ENCODE data around the gene ALOXE3.
A peak's percentile ranks its signal among the peaks of the same experiment; 100 is the strongest.

The ALOXE3 gene

DNA sequence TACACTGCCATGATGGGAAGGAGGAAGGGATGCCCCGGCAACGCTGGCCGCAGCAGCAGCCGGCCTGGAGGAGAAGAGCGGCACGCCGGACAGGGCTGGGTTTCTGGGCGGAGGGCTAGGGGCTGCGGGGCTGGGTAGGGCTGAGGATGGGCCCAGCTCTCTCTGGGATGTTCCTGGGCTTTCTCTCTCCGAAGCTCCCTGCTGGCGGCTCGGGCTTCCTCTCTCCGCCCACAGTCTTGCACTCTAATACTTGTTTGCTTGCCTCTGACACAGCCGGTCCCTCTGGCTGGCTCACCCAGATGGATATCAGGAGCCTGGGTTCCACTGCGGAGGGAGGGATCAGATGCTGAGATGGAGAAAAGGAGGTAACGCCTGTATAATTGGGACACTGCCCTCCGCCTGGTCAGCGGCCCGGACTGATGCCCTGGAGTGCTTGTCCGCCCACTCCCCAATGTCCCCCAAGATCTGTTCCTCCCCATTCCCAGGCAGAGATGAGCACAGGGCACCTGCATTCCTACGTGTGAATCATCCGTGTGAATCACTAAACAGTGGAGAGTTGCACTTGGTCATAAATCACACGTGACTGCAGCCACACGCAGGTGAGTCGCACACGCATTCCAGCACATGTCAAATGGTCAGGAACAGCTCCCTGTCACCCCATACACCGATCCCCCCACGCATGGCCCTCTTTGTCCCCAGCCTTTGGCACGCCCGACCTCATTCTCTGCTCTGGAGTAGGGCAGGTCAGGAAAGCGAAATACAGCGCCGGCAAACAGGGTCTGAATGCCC lies at the start of gene ALOXE3:
Gene ALOXE3 (minus strand): TSS at position 535 of the 789 bp plus-strand sequence. CDS start 524 bp downstream, at position 11.
- no peak for DNase-seq

DNA sequence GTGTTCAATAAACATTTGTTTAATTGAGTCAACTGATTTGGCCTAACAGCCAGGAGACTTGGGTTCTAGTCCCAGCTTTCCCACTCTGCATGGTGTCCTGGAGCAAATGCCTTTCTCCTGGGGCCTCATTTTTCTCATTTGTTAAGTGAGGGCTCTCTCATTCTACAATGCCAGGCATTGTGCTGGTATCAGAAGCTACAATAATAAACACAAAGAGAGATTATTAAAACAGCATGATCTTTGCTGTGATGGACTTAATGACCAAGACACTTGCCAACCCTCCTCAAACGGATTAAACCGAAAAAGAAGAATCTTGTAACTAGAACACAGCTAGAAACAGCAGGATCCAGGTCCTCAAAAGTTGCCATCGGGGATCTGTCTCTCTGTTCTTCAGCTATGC lies 49.2 kb upstream of the ALOXE3 start:
- no peak for DNase-seq

DNA sequence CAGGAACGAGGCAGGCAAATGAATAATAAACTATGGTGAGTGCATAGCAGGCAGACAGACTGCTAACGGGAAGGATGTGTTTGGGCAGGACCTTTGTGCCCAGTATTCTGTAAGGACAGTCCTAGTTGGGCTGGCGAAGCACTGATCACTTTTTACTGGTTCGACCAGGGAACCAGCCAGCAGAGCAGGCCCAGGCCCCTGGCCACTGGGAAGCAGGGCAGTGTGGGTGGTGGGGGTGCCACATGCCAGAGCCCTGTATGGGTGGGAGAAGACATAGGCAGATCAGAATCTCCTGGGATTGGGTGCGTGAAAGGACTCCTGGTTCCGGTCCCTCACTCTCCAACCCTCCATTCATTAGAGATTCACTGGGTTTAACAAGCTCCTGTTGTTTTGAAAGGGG lies 48.4 kb upstream of the ALOXE3 start:
- no peak for DNase-seq

DNA sequence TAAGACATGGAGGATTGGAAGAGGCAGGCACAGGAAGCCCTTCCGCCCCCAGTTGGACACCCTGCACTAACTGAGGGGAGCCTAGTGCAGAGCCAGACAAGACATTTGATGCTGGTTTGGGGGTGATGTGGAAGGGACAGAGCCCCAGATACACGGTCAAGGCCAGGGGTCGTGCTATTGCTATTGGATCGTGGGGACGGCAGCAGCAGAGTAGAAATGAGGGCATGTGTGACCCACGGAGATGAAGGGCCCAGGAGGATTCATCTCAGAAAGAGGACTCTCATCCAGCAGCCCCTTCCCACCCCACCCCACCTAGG lies 46.5 kb upstream of the ALOXE3 start:
- no peak for DNase-seq

DNA sequence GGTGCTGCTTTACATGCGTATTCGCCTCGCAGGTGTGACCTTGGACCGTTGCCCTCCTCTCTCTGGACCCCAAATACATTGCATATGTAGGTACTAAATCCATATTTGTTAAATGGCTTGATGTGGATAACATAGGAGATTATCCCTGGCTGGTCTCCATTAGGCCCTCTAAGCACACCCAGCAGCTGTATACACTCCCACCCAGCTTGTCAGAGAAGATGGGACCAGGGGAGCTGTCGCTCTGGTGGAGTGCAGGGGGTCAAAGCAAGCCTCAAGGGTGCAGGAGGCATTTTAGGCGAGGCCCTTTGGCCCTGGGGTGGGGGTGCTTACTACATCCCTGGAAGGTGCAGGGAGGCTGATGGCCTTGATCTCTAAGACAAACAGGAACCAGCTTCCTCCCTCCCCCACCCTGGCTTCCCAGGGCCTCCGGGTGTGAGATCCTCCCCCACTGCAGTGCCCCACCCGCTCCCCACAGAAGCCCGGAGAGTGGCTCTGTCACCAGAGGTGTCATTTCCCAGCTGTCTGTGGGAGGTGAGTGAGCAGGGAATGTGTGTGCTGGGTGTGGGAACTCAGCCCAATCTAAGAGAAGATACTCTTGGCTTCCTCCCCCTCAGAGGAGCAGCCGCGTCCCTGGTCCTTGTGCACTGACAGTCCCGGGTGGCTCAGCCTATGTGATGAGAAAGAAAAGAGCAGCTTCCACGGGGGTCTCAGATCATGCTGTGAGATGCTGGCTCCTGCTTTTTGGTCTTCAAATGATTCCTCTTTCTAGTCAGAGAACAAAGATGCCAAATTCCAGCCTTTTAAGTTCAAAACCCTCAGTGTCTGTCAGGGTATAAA lies 45.9 kb upstream of the ALOXE3 start:
- peak; percentile 75 for DNase-seq

DNA sequence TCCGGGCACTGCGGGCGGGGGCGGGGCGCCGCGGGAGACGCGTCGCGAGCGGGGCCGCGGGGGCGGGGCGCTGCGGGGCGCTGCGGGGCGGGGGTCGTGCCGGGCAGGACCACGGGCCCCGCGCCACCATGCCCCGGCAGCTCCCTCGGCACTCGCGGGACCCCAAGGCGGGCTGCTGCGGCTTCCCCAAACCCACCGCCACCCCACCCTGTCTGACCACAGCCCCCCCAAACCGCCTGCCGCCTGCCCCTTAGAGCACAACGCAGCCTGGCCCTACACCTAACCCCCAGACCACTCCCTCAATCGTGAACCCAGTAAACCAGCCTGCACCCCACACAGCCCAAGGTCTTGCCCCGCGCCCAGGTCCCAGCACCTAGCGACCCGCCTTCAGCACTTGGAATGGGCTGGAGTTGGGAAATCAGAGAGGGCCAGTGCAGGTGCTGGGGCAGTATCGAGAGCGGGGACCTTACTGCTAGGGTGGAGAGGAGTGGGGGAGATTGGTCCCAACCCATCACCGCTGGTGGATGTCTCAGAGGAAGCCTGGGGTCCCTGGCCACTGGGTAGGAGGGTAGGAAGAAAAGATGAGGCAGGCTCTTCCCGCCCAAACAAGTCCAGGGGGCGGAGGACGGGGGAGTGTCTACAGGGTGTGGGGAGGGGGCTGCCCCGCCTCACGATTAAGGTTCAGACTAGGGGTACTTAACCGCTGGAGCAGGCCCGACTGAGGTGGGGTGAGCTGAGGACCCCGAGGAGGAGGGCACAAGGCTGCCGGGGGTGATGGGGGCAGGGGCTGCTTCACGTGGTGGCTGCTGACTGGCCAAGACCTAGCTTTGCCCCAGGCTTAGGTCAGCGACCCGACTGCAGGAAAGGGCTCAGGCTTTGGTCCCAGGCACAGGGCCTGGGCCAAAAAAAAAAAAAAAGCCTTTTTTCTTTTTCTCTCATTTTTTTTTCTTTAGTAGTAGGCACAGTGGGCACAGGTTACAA lies 45.0 kb upstream of the ALOXE3 start:
- DNase-seq: no peak

DNA sequence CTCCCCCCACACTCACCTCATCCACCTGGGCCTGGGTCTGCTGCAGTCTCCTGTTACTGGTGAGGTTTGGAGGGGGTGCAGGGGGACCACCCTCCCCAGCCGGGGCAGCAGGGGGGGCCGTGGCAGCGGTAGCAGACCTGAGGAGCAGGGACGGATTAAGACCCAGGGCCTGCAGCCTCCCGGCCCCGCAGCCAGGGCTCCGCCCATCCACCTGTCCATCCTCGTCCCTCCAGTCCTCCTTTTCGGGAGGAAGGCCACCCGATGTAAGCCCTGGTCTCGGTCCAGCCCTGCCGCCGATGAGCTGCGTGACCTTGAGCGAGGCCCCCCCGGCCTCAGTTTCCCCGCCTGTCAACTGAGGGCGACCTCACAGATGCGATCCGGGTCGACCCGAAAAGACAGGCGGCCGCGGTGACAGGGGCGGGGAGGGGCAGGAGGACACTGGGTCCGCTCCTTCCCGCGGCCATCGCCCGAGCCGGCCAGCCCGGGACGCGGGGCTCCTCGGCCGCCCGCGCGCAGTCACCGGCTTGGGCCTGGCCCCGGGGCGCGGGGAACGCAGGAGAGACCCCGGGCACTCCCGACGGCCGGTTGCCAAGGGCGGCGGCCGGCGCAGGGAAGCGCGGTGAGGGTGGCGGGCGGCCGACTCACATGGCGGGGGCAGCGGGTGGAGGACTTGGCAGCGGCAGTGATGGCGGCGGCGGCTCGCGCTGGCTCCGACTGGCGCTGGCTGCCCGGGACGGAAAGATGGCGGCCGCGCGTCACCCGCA lies 44.1 kb upstream of the ALOXE3 start, which contains the start of gene VAMP2:
Gene VAMP2 (minus strand): TSS at position 716 of the 764 bp plus-strand sequence. CDS start 69 bp downstream, at position 647.
- peak; percentile 84 for DNase-seq

DNA sequence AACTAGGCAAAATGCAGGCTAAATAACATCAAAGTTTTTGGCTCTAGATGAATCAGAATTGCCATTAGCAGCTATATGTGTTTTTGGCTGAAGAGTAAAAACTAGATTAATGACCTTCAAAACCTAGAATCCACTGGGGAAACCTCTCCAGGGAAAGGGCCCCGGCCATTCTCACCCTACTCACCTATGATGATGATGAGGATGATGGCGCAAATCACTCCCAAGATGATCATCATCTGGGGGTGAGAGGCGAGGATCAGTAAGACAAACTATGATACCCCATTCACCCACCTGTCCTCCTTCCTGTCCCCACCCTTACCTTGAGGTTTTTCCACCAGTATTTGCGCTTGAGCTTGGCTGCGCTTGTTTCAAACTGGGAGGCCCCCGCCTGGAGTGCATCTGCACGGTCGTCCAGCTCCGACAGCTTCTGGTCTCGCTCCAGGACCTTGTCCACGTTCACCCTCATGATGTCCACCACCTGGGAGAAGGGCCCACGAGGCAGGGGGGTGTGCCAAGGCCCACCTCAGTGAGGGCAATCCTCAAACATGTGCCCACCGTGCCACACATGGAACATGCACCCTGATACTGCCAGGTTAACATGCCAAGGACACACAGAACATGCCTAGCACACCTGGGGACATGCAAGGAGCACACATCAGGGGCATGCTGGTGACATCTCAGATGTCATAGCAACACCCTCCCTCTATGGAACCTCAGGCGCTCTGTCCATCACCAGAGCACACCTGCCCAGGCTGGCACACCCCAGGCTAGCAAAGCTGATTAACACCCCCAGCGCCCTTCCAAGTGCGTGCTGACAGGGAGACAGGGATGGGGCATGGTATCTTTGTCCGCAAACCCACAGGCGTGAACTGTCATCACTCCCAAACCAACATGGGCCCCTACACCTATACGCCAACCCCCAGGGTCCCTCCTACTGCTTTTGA lies 43.2 kb upstream of the ALOXE3 start:
- no peak for DNase-seq

DNA sequence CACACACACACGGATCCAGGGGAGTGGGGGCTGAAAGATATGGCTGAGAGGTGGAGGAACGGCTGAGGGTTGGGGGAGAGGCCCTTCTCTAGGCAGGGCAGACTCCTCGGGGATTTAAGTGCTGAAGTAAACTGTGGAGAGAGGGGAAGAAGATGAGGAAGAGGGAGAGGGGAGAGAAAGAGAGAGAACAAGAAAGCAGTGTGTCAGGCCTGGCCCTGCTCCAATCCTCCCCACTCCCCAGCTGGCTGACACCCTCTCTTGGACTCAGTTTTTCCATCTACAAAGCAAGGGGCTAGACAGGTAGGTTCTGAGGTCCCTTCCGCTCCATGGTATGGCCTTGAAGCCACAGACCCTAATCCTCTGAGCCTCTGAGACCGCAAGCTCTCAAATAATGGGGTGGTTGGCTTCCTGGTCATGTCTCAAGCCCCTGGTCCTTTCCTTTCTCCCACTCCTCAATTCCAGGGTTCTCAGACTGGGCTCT lies 42.5 kb upstream of the ALOXE3 start:
- DNase-seq: no peak

DNA sequence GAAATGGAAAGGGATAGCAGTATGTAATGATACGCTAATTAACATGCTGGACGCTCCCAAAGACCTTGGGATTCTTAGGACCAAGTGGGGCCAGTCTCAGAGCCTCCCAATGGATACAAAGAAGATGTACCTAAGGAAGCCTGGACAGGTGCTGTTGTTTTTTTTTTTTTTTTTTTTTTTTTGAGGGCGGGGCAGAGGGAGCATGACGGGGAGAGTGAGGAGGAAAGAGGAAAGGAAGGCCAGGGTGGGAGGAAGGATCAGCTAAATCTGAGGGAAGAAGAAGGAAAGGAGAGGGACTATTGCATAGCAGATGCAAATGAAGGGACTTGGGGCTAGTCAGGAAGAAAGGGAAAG lies 41.9 kb upstream of the ALOXE3 start:
- DNase-seq: no peak

DNA sequence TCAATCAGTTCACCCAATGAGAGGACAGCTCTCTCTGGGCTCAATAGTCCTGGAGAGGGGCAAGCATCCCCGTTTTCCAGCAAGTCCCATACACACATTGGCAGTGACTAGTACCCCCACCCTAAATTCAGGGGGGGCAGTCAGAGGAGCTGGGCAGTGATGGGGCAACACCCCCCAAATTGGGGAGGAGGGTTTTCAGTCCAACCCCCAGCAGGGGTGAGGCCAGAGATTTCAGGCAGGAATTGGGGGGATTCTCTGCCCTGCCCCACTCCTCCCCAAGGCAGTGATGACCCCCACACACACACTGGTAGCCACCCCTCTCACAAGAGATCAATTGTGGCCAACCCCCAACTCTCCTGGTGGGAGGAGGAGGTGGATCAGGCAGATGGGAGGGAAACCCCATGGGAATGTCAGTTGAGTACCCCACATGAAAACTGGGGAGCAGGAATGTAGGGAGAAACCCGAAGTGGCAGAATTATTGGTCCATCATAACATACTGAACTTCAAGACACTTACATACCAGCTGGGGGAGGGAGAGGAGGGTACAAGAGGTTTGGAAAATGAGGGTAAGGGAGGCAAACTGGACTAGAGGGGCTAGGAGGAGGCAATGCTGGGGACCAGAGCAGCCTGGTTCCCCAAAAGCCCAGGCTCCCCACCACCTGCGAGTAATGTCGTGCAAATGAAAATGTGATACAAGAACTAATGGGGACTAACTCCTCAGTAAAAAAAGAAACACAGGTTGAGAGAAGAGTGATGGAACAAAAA lies 41.3 kb upstream of the ALOXE3 start:
- DNase-seq: no peak

DNA sequence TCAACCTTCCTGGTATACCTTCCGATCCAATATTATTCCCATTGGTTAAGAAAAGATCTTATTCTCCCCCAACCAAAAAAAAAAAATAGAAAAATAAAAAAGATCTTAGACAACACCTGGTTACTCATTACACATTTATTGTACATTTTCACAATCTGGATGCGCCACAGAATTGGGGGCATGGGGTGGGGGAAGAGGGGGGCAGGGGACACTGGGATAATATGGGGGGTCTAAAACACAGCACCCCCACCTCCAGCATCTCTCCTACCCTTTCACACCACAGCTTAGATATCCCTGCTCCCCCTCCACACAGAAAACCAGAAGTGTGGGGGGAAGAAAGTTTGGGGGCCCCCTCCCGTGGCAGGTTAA lies 40.7 kb upstream of the ALOXE3 start:
- DNase-seq: no peak

DNA sequence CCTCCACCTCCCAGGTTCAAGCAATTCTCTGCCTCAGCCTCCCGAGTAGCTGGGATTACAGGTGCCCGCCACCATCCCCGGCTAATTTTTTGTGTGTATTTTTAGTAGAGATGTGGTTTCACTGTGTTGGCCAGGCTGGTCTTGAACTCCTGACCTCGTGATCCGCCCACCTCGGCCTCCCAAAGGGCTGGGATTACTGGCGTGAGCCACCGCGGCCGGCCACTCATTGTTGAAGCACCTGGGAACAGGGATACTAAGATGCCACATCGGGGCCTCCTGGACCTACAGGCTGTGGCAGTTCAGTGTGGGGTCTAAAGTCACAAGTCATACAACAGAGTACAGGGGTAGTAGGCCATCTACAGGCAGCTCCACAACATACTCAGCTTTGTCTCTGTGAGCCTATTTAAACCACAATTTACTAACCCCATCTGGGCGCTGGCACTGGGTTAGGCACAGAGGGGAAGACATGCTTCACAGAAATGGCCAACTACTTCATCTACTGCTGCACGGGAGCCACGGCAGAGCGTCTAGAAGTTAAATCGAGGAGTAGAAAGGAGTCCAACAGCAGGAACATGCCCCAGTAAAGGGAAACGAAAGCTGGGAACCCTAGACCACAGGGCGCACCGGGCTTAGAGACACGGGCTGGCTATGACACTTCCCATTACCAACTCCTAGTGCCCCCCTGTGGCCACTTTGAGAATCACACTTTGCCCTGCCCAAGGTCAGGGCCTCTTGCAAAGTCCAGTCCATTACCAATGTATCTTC lies 40.1 kb upstream of the ALOXE3 start:
- DNase-seq: peak; percentile 86

DNA sequence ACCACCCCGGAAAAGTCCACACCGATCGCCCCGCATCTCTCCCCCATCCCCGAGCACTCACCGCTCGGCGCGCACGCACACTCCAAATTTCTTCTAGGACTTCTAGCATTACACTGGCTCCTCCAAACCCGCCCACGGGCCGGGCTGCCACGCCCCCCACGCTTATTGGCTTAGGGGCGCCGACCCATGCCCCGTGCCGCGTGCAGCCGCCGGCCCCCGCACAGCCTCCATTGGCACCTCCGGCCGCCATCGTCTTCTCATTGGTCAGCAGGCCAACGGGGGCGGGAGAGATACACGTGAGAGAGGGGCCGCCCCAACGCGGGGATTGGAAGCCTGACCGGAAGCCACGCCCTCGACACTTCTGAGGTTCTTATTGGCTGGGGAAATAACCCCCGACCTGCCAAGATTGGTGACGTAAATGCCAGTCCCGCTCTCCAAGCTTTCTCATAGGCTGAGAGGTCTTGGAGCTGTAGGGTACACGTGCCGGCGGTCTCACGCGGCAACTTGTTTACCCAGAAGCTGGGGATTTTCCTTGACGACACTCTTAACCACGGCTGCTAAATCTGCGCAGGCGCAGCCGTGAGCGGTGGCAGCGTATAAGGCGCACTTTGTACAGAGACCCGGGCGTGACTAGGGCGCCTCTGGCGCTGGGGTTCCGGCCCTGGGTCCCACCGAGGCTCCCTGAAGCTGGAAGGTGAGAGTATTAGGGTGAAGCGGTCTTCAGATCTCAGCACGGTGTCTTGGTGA lies 38.1 kb upstream of the ALOXE3 start:
- DNase-seq: peak; percentile 100

DNA sequence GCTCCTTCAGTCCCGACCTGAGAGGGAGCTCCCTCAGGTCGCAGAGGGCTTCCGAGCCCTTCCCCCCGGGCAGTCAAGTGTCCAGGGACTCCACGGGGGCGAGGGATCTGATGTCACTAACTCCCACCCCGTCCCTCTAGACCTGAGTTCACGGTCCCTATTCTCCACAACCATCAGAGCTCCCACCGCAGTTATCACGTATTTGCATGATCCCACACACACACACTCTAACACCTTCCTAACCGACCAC lies 37.6 kb upstream of the ALOXE3 start:
- DNase-seq: no peak

DNA sequence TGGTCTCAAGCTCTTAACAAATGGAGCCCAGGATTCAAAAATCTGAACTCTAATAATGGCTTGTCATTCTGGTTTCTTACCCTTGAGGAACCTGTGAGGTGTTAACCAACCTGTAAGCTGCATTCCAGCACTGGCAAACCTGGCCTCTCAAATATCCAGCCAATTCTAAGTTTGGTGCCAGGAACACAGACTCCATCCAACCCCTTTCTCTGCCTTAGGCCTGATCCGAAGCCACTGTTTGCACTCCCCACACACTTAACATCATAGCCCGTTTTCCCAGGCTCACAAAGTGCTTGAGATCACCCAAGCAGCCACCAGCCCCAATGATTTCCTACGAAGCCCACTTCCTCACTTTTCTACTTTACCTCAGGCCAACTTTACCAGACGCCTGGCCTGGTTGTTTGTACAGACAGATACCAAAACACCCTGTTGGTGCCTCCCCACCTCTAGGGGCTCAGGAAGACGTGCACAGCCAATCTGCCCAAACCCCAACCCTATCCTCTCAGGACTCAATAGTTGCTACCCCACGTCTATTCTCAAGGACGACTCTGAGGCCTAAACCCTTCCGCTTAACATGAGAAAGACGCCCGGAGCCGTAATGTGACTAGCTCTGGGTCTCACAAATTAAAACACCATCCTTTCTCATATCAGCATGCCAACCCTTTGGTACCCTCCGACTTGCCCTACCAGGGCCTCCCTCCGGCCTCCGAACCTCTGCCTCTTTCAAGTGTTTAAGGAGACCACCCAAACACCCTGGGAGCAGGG lies 37.1 kb upstream of the ALOXE3 start:
- no peak for DNase-seq

DNA sequence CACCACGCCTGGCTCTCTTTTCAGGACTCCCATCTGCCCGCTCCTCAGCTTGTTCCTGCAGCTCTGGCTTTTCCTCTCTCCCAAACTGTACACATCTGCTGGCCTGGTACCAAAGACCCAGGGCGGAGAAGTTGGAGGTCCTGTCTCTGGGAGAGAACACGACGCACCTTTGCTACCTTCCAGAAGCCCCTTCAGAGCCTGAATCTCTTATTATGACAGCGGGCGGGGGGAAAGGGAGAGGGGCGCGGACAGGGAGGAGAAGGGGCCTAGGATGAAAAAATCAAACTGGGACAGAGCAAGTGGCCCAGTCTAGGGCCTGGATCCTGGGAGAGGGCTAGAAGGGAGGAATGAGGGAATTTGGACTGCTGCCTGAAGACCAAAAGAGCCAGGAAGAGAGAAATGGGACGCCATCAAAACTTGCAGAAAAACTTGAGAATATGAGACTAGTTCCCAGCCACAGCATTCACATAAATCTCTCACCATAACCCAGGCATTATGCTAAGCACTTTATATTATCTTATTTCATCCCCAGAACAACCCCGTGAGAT lies 36.4 kb upstream of the ALOXE3 start:
- no peak for DNase-seq

All from CD4-positive, alpha-beta T cell treated with Interferon gamma for 1 hour (primary cell).